ENCODE results near the gene UGGT2. TPM values are rescaled to one million over a fixed set of nuclear protein-coding genes. Genes with fewer than 3 reads are reported as not detected.

UGGT2 gene
- polyA plus RNA-seq, 4 donors = 32.1 to 55.9 (median 38.0) TPM

- no peak for DNase-seq (ENCODE audit: low read depth in 4 of 4, low spot score in 2 of 4)
Measured at GRCh38 chr13:95756072-95756471, 297.1 kb downstream of the UGGT2 start.

- DNase-seq (ENCODE audit: low read depth in 4 of 4, low spot score in 2 of 4) = no peak
Measured at GRCh38 chr13:95754069-95754468, 299.1 kb downstream of the UGGT2 start.

- no peak for DNase-seq (ENCODE audit: low read depth in 4 of 4, low spot score in 2 of 4)
Measured at GRCh38 chr13:95752677-95753076, 300.5 kb downstream of the UGGT2 start.

Other genes with a start within 250 kb of the UGGT2 start
- 1 to 10 TPM; 2.7 to 3.9 (median 3.4) TPM for gene HS6ST3, start 36.7 kb upstream of the UGGT2 start, polyA plus RNA-seq (ENCODE audit: insufficient read length in 4 of 4)